Ishikawa (cell line): ENCODE measurements around the gene ZNF70.

Source experiments
- CEBPB ChIP-seq: IDR thresholded peaks from 2 replicates; pipeline ENCODE4 v1.6.1; 2012
- EP300 ChIP-seq: IDR thresholded peaks from 2 replicates; pipeline ENCODE4 v1.6.1; 2012; ENCODE audit warnings: borderline replicate concordance
- TCF12 ChIP-seq: IDR thresholded peaks from 2 replicates; pipeline ENCODE4 v1.6.1; 2012; ENCODE audit warnings: low read depth
- TEAD4 ChIP-seq: IDR thresholded peaks from 2 replicates; pipeline ENCODE4 v1.6.1; 2012
- TF ChIP-seq, protein P1 (sequence below): IDR thresholded peaks from 2 replicates; pipeline ENCODE4 v1.6.1; 2012; ENCODE audit warnings: low read depth, mild to moderate bottlenecking

DNA sequence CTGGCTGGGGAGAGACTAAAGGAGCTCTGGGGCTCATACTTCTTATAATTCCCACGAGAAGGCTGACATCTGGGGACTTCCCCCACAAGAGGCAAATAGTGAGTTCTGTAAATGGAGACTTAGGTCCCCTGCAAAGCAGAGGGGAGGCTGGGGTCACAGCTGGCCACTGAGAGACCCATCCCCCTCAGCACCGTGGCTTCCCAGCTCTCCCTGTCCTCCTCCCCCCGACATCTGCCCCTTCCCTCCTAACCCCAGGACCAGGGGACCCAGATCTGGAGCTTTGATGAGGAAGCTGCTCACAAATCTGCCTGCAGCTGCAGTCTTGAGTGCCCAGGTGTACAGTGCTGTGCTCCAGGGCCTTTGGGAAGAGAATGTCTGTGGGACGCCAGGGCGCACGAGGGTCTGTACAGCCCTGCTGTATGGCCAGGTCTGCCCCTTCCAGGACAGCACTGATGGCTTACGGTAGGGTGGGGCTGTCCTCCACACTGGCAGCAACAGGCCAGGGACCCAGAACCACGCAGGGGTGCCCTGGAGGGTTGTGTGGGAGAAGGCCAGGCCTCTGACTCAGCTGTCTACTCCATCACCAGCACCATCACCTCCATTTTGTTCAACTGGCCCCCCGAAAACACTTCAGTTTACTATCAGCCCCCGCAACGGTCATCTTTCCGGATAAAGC, 59.0 kb downstream of the ZNF70 start:
- TF ChIP-seq EP300 (no peak), TEAD4 (no peak), TCF12 (no peak), CEBPB (no peak)
- TF ChIP-seq, protein P1, sequence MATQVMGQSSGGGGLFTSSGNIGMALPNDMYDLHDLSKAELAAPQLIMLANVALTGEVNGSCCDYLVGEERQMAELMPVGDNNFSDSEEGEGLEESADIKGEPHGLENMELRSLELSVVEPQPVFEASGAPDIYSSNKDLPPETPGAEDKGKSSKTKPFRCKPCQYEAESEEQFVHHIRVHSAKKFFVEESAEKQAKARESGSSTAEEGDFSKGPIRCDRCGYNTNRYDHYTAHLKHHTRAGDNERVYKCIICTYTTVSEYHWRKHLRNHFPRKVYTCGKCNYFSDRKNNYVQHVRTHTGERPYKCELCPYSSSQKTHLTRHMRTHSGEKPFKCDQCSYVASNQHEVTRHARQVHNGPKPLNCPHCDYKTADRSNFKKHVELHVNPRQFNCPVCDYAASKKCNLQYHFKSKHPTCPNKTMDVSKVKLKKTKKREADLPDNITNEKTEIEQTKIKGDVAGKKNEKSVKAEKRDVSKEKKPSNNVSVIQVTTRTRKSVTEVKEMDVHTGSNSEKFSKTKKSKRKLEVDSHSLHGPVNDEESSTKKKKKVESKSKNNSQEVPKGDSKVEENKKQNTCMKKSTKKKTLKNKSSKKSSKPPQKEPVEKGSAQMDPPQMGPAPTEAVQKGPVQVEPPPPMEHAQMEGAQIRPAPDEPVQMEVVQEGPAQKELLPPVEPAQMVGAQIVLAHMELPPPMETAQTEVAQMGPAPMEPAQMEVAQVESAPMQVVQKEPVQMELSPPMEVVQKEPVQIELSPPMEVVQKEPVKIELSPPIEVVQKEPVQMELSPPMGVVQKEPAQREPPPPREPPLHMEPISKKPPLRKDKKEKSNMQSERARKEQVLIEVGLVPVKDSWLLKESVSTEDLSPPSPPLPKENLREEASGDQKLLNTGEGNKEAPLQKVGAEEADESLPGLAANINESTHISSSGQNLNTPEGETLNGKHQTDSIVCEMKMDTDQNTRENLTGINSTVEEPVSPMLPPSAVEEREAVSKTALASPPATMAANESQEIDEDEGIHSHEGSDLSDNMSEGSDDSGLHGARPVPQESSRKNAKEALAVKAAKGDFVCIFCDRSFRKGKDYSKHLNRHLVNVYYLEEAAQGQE = no peak
